Stimulated activated CD8-positive, alpha-beta memory T cell treated with anti-CD3 and anti-CD28 coated beads, Interleukin-15, amount 100 ng/mL, for 1 hour (primary cell): ENCODE data around the gene MRGPRX1.
"Not testable (repeated sequence)": the region's sequence is repeated elsewhere in the genome, so short reads cannot be mapped to it uniquely, and the experiment has no call there.

ENCODE experiments used
- DNase-seq: peaks from one replicate; pipeline ENCODE4 v3.0.0-alpha.2; 2020; ENCODE audit warnings: low read depth

The MRGPRX1 gene

GRCh38 chr11:18939314-18939713 lies at the start of gene MRGPRX1:
TSS of gene MRGPRX1 (minus strand) at chr11:18939414. CDS start at chr11:18934784, 4,630 bp downstream.
- DNase-seq, result no peak

DNA sequence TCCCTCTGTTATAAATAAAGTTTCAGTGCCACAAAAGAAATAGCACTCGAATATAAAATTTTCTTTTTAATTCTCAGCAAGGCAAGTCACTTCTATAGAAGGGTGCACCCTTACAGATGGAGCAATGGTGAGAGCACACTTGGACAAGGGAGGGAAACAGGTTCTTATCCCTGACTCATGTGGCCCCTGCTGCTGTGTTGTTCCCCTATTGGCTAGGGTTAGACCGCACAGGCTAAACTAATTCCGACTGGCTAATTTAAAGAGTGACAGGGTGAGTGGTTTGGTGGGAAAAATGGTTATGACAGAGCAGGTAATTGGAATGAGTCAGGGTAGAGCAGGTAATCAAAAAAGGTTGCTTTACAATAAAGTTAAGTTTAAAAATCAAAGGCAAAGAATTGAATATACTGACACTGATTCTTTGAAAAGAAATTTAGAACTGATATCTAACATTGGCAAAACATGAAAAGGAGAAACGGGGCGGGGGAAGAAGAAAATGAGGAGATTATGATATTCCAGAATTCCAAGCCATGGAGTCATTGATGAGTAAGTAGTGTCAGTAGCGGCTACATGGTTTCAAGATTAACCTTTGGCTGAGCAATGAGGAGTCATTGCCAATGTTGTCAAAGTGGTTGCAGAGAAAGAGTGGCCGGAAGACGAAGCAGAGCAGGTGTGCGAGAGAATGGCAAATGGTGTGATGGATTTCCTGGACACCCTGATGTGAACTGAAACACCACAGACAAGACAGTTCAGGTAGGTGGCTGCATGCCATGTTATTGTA lies 48.4 kb upstream of the MRGPRX1 start:
- DNase-seq, result no peak

- DNase-seq, result no peak
Observed at GRCh38 chr11:18986744-18987143, 47.5 kb upstream of the MRGPRX1 start.

- no peak for DNase-seq
Observed at GRCh38 chr11:18981897-18982296, 42.7 kb upstream of the MRGPRX1 start.

DNA sequence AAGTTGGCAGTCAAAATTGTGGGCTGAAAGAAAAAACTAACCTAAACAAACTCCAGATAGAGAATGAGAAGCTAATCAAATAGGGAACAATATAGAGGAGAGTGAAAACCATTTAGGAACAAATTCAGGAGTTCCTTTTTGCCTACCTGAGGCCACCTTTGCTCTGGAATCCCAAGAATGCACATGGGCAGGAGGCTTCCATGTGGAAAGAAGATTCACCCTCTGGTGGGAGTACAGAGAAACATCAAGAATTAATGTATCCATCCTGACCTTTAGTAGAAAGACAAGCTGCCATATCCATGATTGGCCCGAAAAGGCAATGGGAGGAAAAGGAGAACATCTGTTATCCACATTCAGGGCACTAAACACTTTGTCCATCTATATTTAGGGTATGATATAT lies 35.0 kb upstream of the MRGPRX1 start:
- no peak for DNase-seq

DNA sequence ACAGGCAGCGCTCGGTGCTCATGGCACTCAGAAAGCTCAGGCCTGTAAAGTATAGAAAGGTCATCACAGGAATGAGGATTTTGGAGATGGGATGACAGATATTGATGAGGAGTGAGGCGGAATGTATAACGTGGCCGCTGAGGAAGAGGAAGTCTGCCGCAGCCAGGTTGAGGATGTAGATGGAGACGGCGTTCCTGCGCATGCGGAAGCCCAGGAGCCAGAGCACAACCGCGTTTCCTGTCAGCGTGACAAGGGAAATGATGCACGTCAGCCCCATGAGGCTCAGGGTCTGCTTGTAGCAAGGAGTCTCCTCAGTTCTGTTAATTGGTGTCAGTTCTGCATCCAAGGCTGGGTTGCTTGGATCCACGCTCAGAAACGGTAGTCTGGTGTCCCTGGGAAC lies 33.1 kb upstream of the MRGPRX1 start:
- DNase-seq, result no peak

DNA sequence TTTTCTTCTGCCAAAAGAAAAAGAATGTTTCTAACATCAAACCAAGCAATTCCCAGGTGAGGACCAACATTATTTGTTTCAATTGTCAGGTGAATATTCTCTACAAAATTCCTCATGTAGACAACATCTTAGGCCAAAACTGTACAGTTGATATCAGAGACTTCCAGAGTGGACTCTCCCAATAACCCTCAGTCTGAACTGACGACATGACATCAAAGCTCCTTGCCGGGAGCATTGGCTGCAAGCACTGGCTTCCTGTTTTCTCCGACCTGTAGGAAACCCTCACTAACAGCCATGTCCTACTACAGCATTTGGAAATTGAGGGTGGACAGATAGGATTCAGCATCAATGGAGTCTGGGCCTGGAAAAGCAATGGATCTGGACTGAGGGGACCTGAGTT lies 30.5 kb upstream of the MRGPRX1 start:
- DNase-seq, result no peak

DNA sequence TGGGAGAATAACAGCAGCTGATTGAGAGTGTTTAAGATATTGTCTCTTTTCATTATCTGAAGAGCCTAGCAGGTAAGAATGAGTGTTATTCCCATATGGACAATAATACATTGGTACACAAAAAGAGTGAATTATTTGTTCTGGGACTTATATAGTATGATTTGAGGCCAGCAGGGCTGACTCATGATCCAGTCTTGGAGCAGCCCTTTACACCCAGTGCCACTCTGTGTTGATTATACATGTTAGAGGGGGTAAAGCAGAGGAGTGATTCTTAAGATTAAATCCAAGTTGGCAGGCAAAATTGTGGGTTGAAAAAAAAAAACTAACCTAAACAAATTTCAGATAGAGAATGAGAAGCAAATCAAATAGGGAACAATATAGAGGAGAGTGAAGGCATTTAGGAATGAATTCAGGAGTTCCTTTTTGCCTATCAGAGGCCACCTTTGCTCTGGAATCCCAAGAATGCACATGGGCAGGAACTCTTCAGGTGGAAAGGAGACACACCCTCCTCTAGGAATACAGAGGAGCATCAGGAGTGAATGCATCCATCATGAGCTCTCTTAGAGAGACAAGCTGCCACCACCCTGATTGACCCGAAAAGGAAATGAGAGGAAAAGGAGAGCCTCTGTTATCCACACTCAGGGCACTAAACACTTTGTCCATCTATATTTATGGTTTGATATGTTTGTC lies 19.2 kb upstream of the MRGPRX1 start:
- DNase-seq, result no peak

DNA sequence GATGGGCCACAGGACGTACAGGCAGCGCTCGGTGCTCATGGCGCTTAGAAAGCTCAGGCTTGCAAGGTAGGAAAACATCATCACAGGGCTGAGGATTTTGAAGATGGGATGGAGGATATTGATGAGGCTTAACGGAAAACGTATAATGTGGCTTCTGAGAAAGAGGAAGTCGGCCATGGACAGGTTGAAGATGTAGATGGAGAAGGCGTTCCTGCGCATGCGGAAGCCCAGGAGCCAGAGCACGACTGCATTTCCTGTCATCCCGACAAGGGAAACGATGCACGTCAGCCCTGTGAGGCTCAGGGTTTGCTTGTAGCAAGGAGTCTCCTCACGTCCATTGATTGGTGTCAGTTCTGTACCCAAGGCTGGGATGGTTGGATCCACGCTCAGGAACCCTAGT lies 17.4 kb upstream of the MRGPRX1 start:
- DNase-seq, result no peak

- DNase-seq, result no peak
Observed at GRCh38 chr11:18936002-18936673, 3.1 kb downstream of the MRGPRX1 start.

- no peak for DNase-seq
Observed at GRCh38 chr11:18934195-18934814, 4.9 kb downstream of the MRGPRX1 start.

- DNase-seq, result no peak
Observed at GRCh38 chr11:18927550-18928322, 11.5 kb downstream of the MRGPRX1 start.

- DNase-seq, result not testable (repeated sequence)
Observed at GRCh38 chr11:18925426-18925825, 13.8 kb downstream of the MRGPRX1 start.

DNA sequence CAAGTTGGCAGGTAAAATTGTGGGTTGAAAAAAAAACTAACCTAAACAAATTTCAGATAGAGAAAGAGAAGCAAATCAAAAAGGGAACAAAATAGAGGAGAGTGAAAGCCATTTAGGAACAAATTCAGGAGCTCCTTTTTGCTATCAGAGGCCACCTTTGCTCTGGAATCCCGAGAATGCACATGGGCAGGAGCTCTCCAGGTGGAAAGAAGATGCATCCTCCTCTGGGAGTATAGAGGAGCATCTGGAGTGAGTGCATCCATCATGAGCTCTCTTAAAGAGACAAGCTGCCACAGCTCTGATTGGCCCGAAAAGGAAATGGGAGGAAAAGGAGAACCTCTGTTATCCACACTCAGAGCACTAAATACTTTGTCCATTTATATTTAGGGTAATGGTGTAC lies 26.3 kb downstream of the MRGPRX1 start:
- DNase-seq, result no peak

DNA sequence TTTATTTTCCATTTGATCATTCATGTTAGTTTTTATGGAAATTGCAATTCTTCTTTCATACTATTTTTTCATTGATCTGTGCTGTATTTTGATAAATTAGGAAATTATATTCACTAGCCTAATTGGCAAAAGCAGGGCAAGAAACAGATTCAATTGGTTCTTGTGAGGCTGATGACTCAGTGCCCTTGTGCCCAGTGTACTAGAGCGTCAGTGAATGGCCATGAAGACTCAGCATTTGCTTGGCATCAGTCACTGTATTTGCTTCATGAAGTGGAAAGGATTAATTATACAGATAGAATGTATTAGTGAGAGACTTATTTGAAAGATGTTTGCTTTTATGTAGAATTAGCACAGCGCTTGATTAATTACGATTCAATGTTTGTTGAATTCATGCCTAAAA lies 31.8 kb downstream of the MRGPRX1 start:
- DNase-seq, result no peak

GRCh38 chr11:18900637-18901036 lies 38.6 kb downstream of the MRGPRX1 start:
- DNase-seq, result not testable (repeated sequence)

DNA sequence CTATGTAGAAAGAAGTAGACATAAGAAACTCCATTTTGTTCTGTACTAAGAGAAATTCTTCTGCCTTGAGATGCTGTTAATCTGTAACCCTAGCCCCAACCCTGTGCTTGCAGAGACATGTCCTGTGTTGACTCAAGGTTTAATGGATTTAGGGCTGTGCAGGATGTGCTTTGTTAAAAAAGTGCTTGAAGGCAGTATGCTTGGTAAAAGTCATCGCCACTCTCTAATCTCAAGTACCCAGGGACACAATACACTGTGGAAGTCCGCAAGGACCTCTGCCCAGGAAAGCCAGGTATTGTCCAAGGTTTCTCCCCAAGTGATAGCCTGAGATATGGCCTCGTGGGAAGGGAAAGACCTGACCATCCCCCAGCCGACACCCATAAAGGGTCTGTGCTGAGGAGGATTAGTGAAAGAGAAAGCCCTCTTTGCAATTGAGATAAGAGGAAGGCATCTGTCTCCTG lies 39.0 kb downstream of the MRGPRX1 start:
- not testable (repeated sequence) for DNase-seq

- DNase-seq, result not testable (repeated sequence)
Observed at GRCh38 chr11:18891712-18892111, 47.5 kb downstream of the MRGPRX1 start.

DNA sequence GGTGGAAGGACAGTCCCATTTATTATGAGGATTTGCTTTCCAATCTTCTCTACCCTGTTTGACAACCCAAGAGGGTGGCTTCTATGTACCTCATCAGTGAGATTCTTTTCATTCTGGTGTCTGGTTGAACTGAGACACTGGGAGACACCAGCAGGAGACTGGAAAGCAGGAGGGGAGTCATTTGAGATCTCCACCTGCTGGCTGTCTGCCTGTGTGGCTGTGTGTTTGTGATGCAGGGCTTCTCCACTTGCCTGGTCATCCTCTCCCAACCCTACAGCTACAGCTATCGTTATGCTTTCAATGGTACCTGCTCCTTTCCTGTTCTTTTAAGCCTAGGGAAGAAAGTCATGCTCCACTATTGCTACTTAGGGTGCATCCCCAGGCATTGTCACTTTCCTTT lies 48.6 kb downstream of the MRGPRX1 start:
- no peak for DNase-seq
